Panc1 (cell line): Measurements from ENCODE around the gene ETNK2.

ENCODE experiments used
- CTCF ChIP-seq: fragments of 450-650 bp; IDR thresholded peaks from 2 replicates; pipeline ENCODE4 v1.5.1; 2017; ENCODE audit warnings: mild to moderate bottlenecking
- REST ChIP-seq, 2 experiments: IDR thresholded peaks; 2 replicates each; pipeline ENCODE4 v1.6.1; 2011 to 2012; ENCODE audit warnings: low read depth in 2 of 2, control low read depth in 1 of 2, low read length in 1 of 2, mild to moderate bottlenecking in 1 of 2, moderate library complexity in 1 of 2; ENCODE audit not compliant: insufficient read depth in 1 of 2

GRCh38 chr1:204142032-204142974 lies 9.5 kb downstream of the ETNK2 start:
- TF ChIP-seq CTCF (no peak), REST (IDR thresholded peaks at IDR 0.05; ENCODE audit: insufficient read depth in 1 of 2, low read depth in 2 of 2, low read length in 1 of 2) (no peak)
